Stimulated activated CD8-positive, alpha-beta memory T cell treated with anti-CD3 and anti-CD28 coated beads, Interleukin-12 subunit alpha, Interleukin-12 subunit beta, amount 100 ng/mL, for 4 hours (primary cell): Measurements from ENCODE around the gene RPTN.

ENCODE experiments used
- DNase-seq: peaks from one replicate; pipeline ENCODE4 v3.0.0-alpha.2; 2020; ENCODE audit warnings: low read depth

Gene RPTN

GRCh38 chr1:152111515-152111968 is 47.5 kb downstream of the RPTN start:
- DNase-seq, result no peak

- no peak for DNase-seq
Observed at GRCh38 chr1:152110860-152111514, 48.0 kb downstream of the RPTN start.

- DNase-seq, result no peak
Observed at GRCh38 chr1:152110365-152110859, 48.6 kb downstream of the RPTN start.

- no peak for DNase-seq
Observed at GRCh38 chr1:152109998-152110294, 49.1 kb downstream of the RPTN start.

- DNase-seq, result no peak
Observed at GRCh38 chr1:152109231-152109997, 49.6 kb downstream of the RPTN start.

- DNase-seq, result no peak
Observed at GRCh38 chr1:152108882-152109222, 50.2 kb downstream of the RPTN start.

GRCh38 chr1:152107984-152108881 is 50.8 kb downstream of the RPTN start:
- no peak for DNase-seq

GRCh38 chr1:152107031-152107983 is 51.7 kb downstream of the RPTN start:
- DNase-seq, result no peak

- DNase-seq, result no peak
Observed at GRCh38 chr1:152104854-152105253, 54.2 kb downstream of the RPTN start.
